Bone marrow (tissue), 2 donors: ENCODE measurements around the gene RNF126.
"Not testable (repeated sequence)": the region's sequence is repeated elsewhere in the genome, so short reads cannot be mapped to it uniquely, and the experiment has no call there.

Experiments
- DNase-seq, 2 donors: peaks; one replicate each; lab custom pipeline; 2025; lab: John Stamatoyannopoulos, UW

The RNF126 gene

DNA sequence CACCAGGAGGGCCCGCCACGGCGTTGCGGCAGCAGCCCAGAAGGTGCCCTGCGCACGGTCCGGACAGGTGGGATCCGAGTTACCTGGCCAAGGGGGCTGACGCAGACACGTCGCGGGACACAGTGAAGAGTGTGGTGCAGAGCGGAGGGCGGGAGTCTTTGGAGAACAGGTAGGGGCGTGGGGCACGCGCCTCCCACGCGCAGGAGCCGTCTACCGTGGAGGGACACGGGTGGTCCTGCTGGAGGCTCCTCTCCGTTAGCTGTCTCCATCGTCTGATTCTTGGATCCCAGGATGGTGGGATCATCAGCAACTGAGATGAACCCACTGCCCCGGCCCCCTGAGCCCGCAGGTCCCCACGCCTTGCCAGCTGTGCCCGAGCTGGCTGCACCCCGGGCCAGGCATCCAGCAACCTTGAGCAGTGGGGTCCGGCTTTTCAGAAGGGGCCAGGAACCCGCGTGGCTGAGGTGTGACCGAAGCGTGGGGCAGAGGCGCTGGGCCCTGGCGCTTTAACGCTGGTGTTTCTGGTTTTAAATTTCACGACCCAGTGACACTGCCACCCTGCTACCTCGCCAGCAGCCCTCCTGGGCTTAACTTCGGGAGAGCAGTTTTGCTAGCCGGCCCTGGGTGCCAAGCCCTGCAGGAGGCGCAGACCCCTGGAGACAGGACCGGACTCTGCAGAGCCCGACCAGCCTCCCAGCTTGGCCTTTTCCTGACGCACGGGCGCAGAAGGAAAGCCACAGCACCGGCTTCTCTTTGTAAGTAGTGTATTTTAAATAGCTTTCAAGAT lies 16.0 kb downstream of the RNF126 start:
- DNase-seq, result no peak

DNA sequence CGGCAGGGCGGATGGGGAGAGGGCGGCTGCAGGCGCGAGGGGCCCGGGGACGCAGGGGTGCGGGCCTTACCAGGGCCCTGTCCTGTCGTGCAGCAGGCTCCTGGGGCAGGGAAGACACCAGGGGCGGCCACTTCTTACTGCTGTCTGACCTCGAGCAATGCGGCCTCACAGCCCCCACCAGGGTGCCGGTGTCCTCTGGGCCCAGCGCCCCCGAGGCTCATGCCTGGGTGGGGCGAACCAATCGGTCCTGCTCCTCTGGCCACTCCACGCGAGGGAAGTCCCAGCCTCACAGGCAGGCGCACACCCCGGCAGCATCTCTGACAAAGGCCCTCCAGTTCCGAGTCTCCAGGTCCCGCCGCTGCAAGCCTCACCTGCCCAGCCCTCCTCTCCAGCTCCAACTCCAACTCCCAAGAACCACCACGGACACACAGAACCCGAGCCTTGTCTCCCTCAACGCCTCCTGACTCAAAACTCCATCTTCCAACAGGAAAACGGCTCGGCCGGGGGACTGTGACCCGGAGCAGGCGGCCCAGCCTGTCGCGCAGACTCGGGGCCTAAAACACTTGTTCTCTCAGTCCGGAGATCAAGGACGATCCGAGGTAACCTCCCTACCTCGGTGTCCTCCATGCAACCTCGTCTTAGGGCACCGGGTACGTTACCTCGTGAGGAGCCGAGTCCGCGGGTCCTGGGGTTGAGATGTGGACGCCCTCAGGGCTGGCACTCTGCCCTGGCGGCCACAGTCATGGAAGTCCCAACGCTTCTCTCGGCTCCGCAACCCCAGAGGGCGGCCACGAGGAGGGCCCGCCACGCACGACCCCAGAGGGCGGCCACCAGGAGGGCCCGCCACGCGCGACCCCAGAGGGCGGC lies 16.9 kb downstream of the RNF126 start:
- no peak for DNase-seq

DNA sequence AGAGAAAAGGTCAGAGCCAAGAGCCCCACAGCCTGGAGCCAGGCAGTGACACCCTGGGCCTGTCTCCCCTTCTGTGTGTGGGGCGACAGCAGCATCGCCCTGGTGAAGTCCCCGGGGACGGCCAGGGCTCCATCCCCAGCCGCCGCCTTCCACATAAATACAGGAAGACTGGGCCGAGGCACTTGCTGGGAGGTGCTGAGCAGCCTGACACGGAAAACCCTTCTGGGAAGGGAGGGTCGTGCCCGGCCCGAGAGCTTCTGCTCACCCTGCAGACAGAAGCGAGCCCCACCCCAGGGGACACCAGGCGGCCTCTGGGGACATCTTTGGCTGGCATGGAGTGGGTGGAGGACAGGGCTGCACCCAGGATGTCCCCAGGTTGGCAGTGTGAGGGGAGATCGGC lies 18.2 kb downstream of the RNF126 start:
- DNase-seq, result no peak

DNA sequence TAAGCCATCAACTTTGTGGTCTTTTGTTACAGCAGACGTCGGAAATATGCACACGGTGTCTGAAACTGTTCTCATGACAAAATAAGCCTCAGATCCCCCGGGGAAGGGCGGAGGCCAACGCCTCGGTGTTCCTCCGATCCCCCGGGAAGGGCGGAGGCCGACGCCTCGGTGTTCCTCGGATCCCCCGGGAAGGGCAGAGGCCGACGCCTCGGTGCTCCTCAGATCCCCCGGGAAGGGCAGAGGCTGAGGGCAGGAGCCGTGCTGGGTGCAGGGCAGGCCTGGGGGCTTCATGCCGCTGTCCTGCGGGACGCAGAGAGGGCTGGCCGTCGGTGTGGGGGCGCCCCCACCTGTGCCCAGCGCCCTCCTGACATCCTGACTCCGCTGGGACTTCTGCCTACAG lies 18.7 kb downstream of the RNF126 start:
- DNase-seq, result no peak

DNA sequence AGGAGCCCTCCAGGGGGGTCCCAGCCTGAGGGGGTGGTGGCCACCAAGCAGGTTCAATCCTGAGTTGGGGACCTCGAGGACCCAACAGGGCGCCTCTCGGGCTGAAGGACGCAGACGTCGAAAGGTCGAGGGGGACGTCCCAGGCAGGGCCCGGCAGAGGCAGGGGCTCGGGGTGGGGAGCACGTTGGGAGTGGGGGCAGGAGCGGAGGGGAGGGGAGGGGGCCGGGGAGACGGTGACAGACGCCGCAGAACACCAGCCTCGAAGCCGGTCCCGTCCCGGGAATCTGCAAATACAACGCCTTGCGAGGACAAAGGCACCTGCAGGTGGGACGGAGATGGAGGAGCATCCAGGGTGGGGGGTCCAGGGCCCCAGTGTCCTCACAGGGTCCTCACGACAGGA lies 19.3 kb downstream of the RNF126 start:
- DNase-seq, result no peak

DNA sequence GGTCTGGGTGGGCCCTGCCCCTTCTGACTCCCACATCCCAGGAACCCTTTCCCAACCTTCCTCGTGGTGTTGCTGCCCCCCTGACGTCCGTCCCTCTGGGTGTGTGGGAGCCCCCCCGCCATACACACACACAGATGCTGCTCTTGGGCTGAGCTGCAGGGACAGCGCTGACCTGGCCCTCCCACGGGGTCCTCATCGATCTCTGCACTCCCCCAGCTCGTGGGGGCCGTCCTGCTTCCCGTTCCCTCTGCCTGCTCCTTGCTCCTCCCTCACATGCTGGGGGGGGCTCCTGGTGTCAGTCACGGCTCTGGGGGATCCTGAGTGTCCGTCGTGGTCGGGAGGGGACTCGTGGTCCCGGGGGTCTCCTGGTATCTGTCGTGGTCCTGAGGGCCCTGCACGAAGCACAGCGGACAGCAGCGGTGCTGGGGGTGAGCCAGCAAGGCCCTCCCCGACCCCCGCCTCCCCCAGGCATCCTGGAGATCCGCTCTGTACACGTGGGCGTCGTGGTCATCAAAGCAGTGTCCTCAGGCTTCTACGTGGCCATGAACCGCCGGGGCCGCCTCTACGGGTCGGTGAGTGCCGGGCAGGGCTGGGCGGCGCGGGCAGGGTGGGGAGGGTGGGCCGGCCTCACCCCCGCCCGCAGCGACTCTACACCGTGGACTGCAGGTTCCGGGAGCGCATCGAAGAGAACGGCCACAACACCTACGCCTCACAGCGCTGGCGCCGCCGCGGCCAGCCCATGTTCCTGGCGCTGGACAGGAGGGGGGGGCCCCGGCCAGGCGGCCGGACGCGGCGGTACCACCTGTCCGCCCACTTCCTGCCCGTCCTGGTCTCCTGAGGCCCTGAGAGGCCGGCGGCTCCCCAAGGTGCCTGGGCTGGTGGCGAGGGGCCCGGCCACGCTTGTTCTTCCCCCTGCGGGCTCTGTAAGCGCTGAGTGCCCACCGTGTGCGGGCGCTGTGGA lies 20.0 kb downstream of the RNF126 start:
- DNase-seq, result no peak

DNA sequence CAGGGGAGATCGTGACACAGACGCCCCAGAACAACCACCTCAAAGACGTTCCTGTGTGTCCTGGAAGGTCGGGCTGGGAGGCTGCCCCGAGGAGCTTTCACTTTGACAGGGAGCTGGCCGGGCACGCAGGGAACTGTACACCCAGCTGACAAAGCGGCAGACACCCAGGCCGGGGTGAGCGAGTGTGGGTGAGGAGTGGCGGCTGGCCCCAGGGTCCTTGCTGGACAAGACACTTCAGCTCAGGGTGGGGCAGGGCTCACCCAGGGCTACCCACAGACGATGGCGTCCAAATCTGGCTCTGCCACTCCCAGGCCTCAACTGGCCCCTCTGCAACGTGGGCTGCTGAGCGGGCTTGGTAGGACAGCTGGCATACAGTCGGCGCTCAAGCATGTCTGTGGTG lies 21.3 kb downstream of the RNF126 start:
- no peak for DNase-seq

DNA sequence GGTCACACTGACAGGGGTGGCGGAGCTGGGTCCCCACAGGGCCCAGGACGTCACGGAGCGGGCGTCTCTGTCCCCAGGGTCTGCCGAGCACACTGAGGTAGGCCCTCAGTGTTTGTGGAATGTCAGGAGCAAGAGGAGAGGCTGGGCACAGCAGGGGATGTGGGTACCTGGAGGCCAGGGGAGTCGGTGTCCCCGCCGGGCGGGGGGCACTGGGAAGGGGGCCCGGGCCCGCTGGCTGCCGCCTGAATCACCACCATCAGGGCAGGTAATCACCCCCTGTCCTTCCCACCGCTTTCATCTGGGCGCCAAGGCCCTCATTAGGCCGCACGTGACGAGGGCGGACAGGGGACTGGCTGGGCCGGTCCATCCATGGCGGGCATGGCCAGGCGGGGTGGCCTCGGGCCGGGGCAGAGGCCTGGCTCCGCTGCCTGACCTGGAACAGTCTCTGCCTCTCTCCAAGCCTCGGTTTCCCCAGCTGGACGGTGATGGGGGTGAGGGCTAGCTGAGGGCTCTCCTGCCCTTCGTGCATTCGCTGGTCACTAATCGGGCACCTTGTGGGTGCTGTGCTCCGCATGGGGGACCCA lies 22.3 kb downstream of the RNF126 start:
- no peak for DNase-seq

DNA sequence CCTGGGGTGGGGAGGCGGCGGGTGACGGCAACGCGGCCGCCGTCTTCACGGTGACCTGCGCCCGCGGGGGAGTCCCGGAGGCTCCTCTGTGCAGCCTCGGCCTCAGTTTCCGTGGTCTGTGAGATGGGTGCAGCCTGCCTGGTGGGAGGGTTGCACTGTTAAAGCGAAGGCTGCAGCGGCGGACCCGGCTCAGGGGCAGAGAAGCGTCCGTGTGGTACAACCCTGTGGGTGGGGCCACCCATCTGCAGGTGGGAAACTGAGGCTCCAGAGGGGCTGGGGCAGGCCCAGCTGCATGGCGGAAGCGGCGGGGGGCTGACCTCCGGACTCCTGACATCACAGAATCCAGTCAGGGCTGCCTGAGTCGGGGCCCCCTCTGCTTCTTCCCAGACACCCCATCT lies 22.9 kb downstream of the RNF126 start:
- DNase-seq, result no peak

DNA sequence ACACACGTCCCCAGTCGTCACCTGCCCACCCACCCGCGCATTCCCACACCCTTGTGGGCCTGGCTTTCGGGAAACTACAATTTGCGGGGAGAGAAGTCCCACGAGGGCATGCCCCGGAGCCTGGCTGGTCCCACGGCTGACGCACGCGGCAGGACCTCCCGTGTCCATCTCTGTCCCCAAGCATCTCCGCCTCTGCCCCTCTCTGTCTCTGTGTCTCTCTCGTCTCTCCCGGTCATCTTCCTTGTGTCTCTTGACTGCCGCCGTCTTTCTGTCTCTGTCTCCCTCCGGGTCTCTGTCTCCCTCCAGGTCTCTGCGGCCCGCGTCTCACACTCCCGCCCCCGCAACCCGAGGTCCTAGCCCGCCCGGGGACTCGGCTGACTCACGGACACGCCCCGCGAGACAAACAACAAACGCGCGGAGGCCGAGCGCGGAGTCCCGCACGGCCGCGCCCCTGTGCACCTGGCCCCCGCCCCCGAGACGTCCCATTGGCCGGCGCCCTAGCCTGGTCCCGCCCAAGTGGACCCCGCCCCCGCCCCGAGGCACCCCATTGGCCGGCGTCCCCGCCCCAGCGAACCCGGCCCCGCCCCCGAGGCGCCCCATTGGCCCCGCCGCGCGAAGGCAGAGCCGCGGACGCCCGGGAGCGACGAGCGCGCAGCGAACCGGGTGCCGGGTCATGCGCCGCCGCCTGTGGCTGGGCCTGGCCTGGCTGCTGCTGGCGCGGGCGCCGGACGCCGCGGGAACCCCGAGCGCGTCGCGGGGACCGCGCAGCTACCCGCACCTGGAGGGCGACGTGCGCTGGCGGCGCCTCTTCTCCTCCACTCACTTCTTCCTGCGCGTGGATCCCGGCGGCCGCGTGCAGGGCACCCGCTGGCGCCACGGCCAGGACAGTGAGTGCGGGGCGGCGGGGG lies 23.5 kb downstream of the RNF126 start, which contains the start of gene FGF22:
TSS of gene FGF22 (plus strand) at position 627 of the 908 bp plus-strand sequence. CDS start at position 674, 47 bp downstream.
- peak; percentile 58 to 80 for DNase-seq

DNA sequence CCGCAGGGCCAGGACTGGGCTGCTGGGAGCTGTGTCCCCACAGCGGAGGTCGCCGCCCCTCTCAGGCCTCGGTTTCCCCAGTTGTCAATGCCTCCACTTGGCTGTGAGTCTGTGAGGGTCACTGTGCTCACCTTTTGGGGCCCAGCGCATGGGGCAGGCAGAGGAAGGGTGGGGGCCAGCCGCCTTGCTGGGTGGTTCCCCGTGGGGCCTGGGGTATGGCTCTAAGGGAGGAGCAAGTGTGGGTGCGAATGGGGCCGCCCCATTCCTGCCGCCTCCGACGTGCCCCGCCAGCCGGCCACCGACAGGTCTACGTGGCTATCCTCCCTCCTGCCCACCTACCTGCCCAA lies 24.1 kb downstream of the RNF126 start:
- no peak for DNase-seq

DNA sequence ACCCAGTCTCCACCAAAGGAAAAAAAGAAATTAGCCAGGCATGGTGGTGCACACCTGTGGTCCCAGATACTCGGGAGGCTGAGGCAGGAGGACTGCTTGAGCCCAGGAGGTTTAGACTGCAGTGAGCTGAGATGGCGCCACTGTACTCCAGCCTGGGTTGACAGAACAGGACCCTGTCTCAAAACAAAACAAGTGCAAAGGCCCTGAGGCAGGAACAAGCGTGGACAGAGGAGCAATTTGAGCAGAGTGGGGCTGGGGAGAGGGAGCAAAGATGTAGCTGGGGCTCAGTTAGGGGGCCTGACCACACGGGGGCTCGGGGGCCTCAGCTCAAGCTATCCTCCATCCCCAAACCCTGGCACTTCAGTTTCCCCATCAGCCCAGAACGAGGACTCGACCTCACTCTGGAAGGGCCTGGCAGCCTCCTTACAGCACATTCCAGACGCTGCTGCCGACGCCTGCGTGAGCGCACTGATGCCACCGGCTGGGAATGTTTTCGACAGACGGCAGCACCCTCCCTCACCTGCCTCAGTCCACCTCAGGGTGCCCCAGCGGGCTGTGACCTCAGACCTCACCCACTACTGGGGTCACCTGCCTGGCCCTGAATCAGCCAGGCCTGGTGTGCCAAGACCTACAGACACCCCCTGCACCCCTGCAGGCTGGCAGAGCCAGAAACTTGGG lies 27.9 kb downstream of the RNF126 start:
- DNase-seq, result no peak

DNA sequence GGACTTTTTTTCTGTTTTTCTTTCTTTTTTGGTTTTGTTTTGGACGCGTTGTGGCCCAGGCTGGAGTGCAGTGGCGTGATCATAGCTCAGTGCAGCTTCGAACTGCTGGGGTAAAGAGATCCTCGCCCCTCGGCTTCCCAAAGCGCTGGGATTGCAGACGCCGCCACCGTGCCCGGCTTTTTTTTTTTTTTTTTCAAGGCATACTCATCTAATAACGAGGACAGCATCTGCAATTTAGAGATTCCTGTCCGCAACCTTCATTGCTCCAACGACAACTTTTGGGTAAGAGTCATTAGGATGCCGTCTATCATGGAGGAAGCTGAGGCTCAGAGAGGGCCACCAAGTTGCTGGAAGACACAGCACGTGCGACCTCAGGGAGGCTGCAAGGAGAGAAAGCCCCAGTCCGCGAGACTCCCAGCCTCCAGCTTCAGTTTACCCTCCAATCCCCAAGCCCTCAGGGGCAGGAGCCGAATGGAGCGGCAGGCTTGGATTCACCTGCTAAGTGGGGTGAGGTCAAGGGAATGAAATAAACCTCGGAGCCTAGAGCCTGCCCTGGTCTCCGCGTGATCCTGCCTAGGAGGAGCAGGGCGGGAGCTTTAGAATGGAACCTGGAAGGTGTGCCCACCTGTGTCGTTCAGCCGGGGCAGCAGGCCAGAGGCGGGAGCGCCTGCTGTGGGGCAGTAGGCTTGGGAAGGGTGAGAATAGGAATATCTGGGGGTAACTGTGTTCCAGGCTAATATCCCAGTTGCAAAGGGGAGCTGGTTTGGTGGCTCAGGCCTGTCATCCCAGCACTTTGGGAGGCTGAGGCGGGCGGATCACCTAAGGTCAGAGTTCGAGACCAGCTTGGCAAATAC lies 29.0 kb downstream of the RNF126 start:
- no peak for DNase-seq

DNA sequence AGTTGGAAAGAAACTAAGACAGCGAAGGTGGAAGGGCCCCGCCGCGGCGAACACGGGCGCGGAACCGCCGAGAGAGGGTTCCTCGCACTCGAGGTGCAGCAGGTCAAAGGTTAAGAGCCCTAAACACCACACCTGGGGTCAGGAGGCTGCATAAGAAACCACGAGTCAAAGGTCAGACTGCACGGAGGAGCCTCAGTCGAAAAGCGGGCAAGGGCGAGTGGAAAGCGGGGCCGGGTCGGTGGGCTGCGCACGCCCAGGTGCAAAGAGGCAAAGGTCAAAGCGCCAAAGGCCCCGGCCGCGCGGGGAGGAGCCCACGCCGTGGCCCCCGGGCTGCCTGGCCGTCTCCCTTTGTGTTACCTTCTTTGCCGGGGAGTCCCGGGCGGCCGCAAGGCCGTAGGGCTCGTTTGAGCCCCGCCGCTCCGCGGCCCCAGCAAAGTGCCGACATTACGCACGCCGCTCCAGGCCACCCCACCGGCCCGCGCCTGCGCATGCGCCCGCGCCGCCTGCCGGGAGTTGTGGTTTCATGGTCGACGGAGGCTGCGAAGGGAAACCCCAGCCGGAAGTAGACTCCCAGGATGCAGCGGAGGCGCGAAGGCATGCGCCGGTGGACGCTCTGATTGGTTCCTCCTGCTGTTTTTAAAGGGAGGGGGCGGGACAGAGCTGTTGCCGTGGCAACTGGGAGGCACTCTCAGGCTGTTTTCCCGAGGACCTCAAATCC lies 29.8 kb downstream of the RNF126 start, which contains the start of gene POLRMT:
TSS of gene POLRMT (minus strand) at position 470 of the 718 bp plus-strand sequence. CDS start at position 445, 25 bp downstream.
- peak; percentile 84 to 91 for DNase-seq

DNA sequence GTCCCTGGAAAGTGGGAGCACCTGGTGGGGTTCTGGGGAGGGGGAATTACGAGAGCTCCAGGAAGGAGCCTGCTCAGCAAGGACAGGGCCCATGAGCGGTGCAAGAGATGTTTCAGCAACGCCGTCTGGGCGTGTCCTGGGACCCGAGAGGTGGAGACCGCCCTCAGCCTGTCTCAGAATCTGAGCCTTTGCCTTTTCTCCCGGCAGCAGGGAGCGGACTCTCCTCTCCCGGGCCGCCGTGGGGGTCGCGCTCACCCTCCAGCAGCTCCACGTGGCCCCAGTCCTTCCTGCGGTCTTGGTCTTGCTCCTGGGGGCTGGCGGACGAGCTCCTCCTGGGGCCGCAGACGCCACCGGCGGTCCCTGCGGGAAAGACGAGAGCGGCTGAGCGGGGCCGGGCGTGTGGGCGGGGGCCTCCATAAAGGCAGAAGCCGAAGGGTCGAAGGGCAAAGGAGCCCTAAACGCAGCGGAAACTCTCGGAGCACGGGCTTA lies 30.4 kb downstream of the RNF126 start:
- peak in 1 of 2 donors; percentile 41 for DNase-seq

DNA sequence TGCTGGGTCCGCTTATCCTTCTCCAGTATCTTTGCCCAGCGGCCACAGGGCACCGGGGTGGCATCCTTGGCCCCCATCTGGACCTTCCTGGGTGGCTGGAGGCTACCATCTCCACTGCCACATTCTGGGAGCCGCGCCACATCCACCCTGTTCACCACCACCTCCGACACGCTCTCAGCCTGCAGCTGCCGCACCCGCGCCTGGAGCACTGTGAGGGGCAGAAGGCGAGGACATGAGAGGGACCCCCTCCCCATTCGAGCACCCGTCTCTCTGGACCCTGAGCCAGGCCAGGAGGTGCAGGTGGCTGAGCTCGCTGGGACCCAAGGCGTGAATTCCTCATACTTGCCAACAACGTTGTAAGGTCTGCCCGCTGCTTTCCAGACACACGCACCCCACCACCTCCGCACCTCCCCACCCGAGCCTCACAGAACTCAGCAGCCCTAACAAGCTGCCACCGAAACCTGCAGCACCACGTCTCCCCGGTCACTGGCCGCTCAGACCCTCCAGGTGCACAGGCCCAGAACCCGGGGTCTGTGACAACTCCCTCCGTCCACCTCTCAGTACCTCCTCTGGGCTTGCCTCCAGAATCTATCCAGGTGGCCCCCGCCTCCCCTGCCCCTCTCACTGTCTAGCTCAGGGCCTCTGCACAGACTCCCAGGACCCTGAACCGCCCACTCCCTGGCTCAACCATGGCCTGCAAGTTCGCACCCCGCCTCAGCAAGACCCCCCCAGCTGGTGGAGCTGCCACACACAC lies 32.9 kb downstream of the RNF126 start:
- no peak for DNase-seq

DNA sequence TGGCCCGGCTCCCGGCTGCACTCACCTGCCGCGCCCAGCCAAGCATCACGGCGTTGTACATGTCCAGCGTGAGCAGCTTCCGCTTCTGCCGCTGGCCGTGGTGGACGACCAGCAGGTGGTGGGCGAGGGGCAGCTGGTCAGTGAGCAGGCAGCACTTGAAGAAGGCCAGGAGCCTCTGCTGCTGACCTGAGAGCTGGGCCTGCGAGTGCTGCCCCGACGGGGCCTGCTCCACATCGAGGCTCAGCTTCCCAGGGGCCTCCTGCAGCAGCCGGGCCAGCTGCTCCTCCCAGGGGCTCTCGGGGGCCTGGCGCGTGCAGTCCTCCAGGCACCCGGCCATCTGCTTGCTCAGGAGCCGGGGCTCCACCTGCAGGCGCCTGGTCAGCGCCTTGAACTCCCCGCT lies 33.5 kb downstream of the RNF126 start:
- DNase-seq, result not testable (repeated sequence)
